HG03097 (cell line): ENCODE results near the gene RCOR2.

Experiments used
- ATAC-seq: cut with Tn5 transposase; IDR thresholded peaks from one replicate; pipeline ENCODE4 v1.9.1; 2021; ENCODE audit not compliant: unreplicated experiment, low FRiP score

RCOR2 gene

GRCh38 chr11:63908631-63909401, 8.1 kb downstream of the RCOR2 start:
- no peak for ATAC-seq

DNA sequence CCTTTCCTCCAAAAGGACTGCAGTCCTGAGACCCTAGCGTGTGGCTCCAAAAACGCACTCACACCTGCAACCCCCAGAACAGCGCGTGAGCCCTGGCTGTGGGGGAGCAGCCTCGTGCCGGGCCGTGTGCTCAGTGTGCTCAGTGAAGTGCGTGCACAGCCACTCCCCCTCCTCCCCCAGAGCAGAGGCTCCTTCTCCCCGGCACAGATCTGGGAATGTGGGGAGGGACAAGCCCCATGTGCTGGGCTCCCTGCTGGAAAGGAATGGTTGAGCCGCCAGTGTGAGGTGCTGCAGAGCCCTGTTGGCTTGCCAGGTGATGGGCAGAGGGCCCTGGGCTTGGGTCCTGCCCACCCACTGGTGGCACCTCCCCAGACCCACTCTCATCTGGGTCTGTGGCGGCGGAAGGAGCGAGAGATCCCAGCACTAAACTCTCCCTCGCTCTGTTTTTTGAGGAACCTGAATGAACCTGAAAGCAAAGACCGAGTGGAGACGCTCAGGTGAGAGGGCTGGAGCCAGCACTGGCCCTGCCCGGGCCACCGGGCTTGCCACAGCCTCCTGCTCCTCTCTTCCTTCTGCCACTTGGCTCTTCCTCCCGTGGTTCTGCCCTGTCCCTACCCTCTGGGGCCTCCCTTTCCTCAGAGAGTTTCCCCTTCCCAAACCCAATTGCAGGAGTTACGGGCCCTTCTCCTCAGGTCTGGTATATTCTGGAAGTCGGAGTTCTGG, 9.0 kb downstream of the RCOR2 start:
- no peak for ATAC-seq

DNA sequence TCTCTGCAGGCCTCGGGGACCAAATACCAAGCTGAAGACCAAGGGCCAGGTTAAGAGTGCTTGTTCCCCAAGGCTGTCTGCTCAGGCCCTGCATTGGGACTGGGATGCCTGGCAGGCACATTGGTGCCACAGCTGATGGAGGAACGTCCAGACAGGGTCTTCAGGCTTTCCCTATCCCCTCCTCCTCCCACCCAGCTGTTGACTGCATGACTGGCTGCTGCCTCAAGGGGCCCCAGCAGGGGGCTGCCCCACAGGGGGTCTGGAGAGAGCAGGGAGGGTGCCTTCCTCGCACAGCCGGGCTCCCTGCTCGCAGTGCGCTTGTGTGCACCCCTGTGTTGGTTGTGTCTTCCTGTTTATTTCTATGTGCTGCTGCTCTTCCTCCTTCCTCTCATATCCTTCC, 9.9 kb downstream of the RCOR2 start:
- ATAC-seq = no peak

GRCh38 chr11:63906585-63906984, 10.4 kb downstream of the RCOR2 start:
- ATAC-seq = no peak

DNA sequence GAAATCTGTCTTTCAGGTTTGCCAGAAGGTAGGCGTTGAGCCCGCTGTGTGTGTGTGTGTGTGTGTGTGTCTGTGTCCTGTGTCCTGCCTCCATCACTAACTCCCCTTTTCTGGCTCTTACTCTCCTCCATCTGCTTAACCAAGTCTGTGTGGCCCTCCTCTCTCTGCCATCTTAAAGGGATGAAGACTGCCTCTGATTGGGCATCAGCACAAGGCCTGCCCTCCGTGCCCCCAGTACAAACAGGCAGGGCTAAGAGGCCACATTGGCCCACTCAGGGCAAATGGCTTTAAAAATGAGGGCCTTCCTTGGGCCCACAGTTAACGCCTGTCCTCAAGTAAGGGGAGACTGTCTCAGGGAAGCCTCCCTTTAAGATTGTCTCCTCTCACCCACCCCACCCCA, 10.9 kb downstream of the RCOR2 start:
- no peak for ATAC-seq

GRCh38 chr11:63905179-63905578, 11.8 kb downstream of the RCOR2 start:
- ATAC-seq = no peak

DNA sequence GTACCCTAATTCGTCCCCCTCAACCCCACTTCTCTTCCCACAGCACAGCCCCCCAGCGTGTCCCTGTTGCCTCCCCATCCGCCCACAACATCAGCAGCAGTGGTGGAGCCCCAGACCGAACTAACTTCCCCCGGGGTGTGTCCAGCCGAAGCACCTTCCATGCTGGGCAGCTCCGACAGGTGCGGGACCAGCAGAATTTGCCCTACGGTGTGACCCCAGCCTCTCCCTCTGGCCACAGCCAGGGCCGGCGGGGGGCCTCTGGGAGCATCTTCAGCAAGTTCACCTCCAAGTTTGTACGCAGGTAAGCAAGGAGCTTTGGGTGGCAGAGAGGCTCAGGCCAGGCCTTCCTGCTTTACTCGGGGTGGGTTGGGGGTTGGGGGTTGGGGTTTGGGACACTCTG, 12.2 kb downstream of the RCOR2 start:
- ATAC-seq = no peak

- ATAC-seq = no peak
Measured at GRCh38 chr11:63903884-63904283, 13.1 kb downstream of the RCOR2 start.

DNA sequence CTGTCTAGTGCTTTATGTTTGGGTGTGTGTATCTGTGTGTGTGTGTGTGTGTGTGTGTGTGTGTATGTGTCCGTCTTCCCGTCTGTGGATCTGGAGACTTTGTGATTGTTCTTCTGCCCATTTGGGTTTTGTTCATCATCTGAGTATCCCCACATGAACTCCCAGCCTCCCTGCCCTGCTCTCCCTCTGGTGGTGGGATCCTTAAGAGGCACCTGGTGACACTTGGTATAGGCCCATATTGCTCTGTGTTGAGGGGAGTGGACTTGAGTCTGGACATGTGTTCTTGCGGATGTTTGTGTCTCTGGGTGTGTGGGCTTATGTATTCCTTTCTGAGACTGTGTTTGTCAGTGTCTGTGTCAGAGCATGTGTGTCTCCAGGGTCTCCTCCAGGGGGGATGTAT, 15.3 kb downstream of the RCOR2 start:
- ATAC-seq = no peak

DNA sequence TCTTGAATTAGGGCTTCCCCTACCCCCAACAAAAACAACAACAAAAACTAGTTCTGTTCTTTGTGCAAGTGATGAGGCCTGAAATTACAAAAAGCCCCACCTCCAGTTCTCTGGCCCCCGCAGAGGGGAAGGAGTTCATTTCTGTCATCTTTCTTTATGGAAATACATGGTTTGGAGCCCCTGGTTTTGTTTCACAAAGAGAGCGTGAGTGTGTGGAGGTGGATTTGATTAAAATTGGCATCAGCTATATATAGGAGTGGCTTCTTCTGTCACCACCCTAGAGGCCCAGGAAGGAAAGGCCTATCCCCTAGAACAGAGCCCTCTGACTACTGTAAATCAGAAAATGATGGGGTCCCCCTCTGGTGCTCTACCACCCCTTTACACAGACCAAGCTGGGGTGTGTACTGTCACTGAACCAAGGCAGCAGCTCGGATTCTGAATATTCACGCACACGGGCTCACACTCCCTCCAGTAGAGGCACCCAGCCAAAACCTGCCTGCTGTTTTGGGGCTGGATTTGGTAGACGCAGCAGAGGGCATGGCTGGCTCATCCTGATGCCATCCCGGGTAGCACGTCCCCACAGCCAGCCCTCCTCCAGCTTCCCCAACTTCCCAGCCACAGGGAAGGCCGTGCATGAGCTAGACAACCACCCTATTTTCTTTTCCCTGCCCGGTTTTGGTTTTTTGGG, 19.4 kb downstream of the RCOR2 start:
- no peak for ATAC-seq

DNA sequence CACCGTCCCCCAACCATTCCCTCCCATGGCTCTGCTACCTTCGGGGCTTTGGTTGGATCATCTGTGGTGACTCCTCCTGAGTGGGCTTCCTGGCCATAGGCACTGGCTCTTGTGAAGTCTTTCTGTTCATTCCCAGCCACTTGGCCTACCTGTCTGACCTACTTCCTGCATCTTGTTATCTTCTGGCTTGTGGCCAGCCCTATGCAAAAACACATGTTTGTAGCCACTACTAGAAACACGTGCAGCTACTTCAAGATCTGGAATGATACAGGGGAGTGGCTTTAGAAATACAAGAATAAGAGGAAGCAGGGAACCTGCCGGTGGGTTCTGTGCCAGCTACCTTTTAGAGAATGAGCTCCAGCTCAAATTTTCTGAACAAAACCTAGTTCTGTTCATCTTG, 20.9 kb downstream of the RCOR2 start:
- no peak for ATAC-seq

DNA sequence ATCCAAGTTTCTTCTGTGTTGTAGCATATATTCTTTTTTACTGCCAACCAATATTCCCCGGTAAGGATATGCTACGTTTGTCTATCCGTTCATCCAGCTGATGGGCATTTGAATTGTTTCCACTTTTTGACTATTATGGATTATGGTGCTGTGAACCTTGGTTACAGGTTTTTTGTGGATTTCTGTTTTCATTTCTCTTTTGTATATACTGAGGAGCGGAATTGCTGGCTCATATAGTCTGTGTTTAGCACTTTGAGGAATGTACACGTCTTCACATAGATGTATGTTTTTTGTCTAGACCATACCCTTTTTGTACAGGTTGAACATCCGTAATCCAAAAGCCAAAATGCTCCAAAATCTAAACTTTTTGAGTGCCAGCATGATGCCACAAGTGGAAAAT, 23.6 kb downstream of the RCOR2 start:
- ATAC-seq = no peak

- ATAC-seq = no peak
Measured at GRCh38 chr11:63892228-63892627, 24.7 kb downstream of the RCOR2 start.

GRCh38 chr11:63890368-63890767, 26.6 kb downstream of the RCOR2 start:
- ATAC-seq = no peak

DNA sequence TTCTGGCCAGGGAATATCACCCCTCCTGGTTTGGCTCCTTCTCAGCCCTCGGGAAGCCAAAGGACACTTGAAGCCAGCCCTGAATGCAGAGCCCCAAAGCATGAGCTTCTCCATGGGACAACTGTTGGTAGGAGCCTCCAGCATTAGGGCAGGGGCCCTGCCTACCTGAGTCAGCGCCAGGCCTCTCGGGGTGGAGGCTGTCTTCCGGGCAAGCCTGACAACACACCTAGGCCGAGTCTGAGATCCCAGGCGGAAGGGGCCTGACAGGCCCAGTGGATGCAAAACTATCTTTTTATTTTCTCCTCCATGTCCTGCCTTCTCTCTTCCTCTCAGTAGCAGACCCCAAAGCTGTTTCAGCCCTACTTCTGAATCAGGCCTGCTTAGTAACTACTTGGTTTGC, 27.6 kb downstream of the RCOR2 start:
- no peak for ATAC-seq

DNA sequence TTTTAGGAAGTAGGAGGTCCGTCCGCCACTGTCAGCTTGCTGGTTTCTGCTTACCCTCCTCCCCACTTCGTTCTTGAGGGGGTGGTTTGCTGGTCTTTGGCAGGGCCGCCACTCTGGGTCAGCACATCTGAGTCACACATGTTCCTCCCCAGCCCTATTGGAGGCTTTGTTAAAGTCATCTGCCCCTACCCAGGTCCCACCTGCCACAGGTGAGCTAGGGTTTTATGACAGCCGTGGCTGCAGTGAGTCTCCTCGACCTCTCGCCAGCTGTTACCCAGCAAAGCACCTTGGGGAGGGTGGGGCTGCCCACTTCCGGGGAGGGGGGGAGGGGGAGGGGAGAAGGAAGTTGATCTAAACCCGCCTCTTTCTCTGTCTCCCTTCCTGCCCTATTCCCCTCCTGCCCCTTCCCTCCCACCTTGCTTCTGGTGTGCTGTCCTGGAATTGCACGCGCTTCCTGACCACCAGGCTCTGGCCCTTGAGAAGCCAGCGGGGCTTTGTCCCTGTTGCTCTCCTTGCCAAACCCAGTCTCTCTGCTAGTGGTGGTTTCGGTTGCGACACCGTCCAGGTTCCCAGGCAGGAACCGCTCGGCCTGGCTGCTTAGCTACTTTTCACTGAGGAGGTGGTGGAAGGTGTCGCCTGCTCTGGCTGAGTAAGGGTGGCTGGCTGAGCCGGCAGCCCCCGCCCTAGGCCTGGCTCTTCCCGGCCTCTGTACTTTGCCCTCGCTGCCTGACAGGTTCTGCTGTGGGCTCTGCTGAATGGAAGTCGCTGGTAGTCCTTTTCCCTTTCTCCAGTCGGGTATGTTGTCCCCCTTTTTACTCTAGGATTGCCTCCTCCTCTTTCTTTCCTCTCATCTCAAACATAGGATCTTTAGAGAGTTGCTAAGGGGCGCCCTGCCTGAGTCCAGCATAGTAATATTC, 28.5 kb downstream of the RCOR2 start:
- no peak for ATAC-seq

GRCh38 chr11:63887386-63887999, 29.5 kb downstream of the RCOR2 start:
- no peak for ATAC-seq

DNA sequence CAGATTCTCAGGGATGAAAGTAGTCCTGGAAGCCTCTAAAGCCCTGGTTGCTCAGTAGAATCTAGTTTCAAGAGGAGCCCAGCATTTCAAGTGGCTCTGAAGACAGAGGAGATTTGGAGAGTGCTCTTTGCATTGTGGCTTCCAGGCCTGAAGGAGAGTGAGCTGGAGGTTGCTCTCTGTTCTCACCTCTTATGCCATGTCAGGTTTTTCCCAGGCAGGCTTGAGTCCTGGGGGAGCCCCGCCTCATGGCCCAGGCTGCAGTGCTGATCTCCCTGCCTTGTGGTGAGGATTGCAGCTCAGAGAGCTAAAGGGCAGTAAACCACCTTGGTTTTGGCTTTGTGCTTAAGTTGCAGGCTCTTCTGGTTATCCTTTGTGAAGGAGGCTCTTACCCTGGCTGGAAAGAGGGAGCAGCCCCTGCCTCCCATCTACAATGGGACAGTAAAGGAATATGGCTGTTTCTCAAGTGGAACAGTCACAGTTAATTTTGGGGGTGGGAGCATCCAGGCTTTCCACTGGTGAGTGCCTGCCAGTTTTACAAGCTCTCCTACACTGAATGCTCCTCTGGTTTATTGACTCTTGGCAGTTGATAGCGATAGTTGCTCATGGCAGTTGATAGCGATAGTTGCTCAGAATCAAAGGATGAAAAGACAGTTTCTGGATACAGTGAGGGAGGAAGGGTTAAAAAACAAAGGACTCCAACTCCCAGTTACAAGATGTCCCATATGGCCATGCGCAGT, 32.6 kb downstream of the RCOR2 start:
- no peak for ATAC-seq

DNA sequence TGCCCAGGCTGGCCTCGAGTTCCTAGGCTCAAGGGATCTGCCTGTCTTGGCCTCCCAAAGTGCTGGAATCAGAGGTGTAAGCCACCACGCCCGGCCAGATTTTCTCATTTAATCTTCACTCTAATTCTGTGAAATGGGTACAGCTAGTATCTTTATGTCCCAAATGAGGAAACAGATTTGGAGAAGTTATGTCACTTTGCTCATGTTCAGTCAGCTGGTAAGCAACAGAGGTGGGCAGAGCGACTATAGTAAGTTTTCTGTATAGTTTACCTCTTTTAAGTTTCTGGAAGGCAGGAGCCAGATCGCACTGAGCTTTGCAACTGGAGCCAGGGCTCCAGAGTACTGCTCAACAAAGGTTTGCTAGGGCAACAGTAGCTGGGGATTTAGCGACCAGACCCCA, 33.2 kb downstream of the RCOR2 start:
- no peak for ATAC-seq
